Measurements from ENCODE around the gene PRM2.

The PRM2 gene

GRCh38 chr16:11306997-11307638, 30.8 kb upstream of the PRM2 start:
- H3K27ac ChIP-seq: no peak overlapping the region
- no peak for TF ChIP-seq CTCF (conservative IDR thresholded peaks at IDR 0.05)

- TF ChIP-seq CTCF (conservative IDR thresholded peaks at IDR 0.05): no peak
- no peak overlapping the region for H3K27ac ChIP-seq
Observed at GRCh38 chr16:11306381-11306780, 30.1 kb upstream of the PRM2 start.

GRCh38 chr16:11303405-11304138, 27.3 kb upstream of the PRM2 start:
- H3K27ac ChIP-seq: peak overlapping the region; percentile 57
- TF ChIP-seq CTCF (conservative IDR thresholded peaks at IDR 0.05): no peak

- TF ChIP-seq CTCF (conservative IDR thresholded peaks at IDR 0.05): no peak
- H3K27ac ChIP-seq: peak overlapping the region; percentile 57
Observed at GRCh38 chr16:11302977-11303376, 26.7 kb upstream of the PRM2 start.

GRCh38 chr16:11301645-11302501, 25.6 kb upstream of the PRM2 start:
- peak overlapping the region; percentile 57; the same call in 1 of the 2 replicates for H3K27ac ChIP-seq
- no peak for TF ChIP-seq CTCF (conservative IDR thresholded peaks at IDR 0.05)

- no peak overlapping the region for H3K27ac ChIP-seq
- no peak for TF ChIP-seq CTCF (conservative IDR thresholded peaks at IDR 0.05)
Observed at GRCh38 chr16:11300560-11300892, 24.2 kb upstream of the PRM2 start.

GRCh38 chr16:11299865-11300559, 23.7 kb upstream of the PRM2 start:
- TF ChIP-seq CTCF (conservative IDR thresholded peaks at IDR 0.05): no peak
- H3K27ac ChIP-seq: no peak overlapping the region

GRCh38 chr16:11298950-11299547, 22.8 kb upstream of the PRM2 start:
- H3K27ac ChIP-seq: peak overlapping the region; percentile 92; the same call in 1 of the 2 replicates

Data from VCaP (cell line).